Astrocyte (in vitro differentiated cells and primary cell): Measurements from ENCODE around the gene INPP4A. TPM values are rescaled to one million over a fixed set of nuclear protein-coding genes. Genes with fewer than 3 reads are reported as not detected.
A peak's percentile ranks its signal among the peaks of the same experiment; 100 is the strongest.

Source experiments
- DNase-seq: peaks from one replicate; pipeline ENCODE4 v3.0.0-alpha.2; 2010; ENCODE audit warnings: low read depth
- FAIRE-seq: peaks from 2 replicates; lab custom pipeline; 2011; peaks lifted over from hg19 to GRCh38; lab: Jason Lieb, UNC
- H2AFZ ChIP-seq: 2 replicates; pipeline ENCODE4 v1.6.0; 2012; ENCODE audit warnings: low read depth, low read length, inconsistent platforms
- H3K27ac ChIP-seq: 2 replicates; pipeline ENCODE4 v1.5.1; 2011; ENCODE audit warnings: low read depth, low read length, inconsistent platforms
- H3K27me3 ChIP-seq: 2 replicates; pipeline ENCODE4 v1.6.0; 2011; ENCODE audit warnings: low read length, inconsistent platforms; ENCODE audit not compliant: insufficient read depth
- H3K36me3 ChIP-seq: 2 replicates; pipeline ENCODE4 v1.5.1; 2011; ENCODE audit warnings: low read length, inconsistent platforms; ENCODE audit not compliant: insufficient read depth
- H3K4me1 ChIP-seq: 2 replicates; pipeline ENCODE4 v1.5.1; 2011; ENCODE audit warnings: low read length, inconsistent platforms; ENCODE audit not compliant: insufficient read depth
- H3K4me2 ChIP-seq: 2 replicates; pipeline ENCODE4 v1.6.0; 2012; ENCODE audit warnings: low read length, inconsistent platforms
- H3K4me3 ChIP-seq: 2 replicates; pipeline ENCODE4 v1.5.1; 2011; ENCODE audit warnings: low read depth, mild to moderate bottlenecking, low read length, inconsistent platforms; ENCODE audit not compliant: insufficient read depth
- H3K79me2 ChIP-seq: 2 replicates; pipeline ENCODE4 v1.6.0; 2012; ENCODE audit warnings: mild to moderate bottlenecking, low read length, inconsistent platforms; ENCODE audit not compliant: insufficient read depth
- H3K9ac ChIP-seq: 2 replicates; pipeline ENCODE4 v1.6.0; 2012; ENCODE audit warnings: mild to moderate bottlenecking, low read length, inconsistent platforms
- H3K9me3 ChIP-seq: 2 replicates; pipeline ENCODE4 v1.5.1; 2012; ENCODE audit warnings: low read depth, mild to moderate bottlenecking, low read length, inconsistent platforms; ENCODE audit not compliant: insufficient read depth
- H4K20me1 ChIP-seq: 2 replicates; pipeline ENCODE4 v1.6.0; 2012; ENCODE audit warnings: low read length, inconsistent platforms; ENCODE audit not compliant: insufficient read depth
- H3K27ac Mint-ChIP-seq: one replicate; pipeline ENCODE4 v1.8.0; 2021; ENCODE audit warnings: mild to moderate bottlenecking, mixed read lengths; ENCODE audit not compliant: unreplicated experiment
- H3K27me3 Mint-ChIP-seq: one replicate; pipeline ENCODE4 v1.8.0; 2021; ENCODE audit warnings: low read depth, mixed read lengths; ENCODE audit not compliant: unreplicated experiment
- H3K36me3 Mint-ChIP-seq: one replicate; pipeline ENCODE4 v1.8.0; 2021; ENCODE audit warnings: low read depth, mixed read lengths; ENCODE audit not compliant: unreplicated experiment
- H3K4me1 Mint-ChIP-seq: one replicate; pipeline ENCODE4 v1.8.0; 2021; ENCODE audit warnings: low read depth, mixed read lengths; ENCODE audit not compliant: unreplicated experiment
- H3K4me3 Mint-ChIP-seq: one replicate; pipeline ENCODE4 v1.8.0; 2021; ENCODE audit warnings: mild to moderate bottlenecking, moderate library complexity, mixed read lengths; ENCODE audit not compliant: unreplicated experiment
- H3K9me3 Mint-ChIP-seq: one replicate; pipeline ENCODE4 v1.8.0; 2021; ENCODE audit warnings: mild to moderate bottlenecking, mixed read lengths; ENCODE audit not compliant: unreplicated experiment
- CTCF ChIP-seq: IDR thresholded peaks from 2 replicates; pipeline ENCODE4 v1.5.1; 2011; ENCODE audit warnings: low read depth, mild to moderate bottlenecking, inconsistent platforms, low read length, moderate library complexity; ENCODE audit not compliant: insufficient read depth
- EZH2 ChIP-seq: IDR thresholded peaks from 2 replicates; pipeline ENCODE4 v1.6.1; 2012; ENCODE audit warnings: mild to moderate bottlenecking, low read length, inconsistent platforms; ENCODE audit not compliant: insufficient read depth
- total RNA-seq: library from RNA; stranded (reverse); gene quantifications from 2 replicates; pipeline ENCODE4 v1.2.1, GENCODE V29; 2021

Gene INPP4A
- total RNA-seq, 1 donor from 2014 or later = 19.4 TPM

- no peak for FAIRE-seq
- Histone ChIP-seq H3K36me3 (no peaks in the 10 kb centered on the region), H3K4me1 (peaks cover 9% of the 10 kb centered on the region), H3K79me2 (peaks cover 55% of the 10 kb centered on the region), H3K4me3 (peak overlapping the region; percentile 78), H3K9me3 (no peaks in the 10 kb centered on the region), H3K9ac (peak overlapping the region; percentile 82), H3K27ac (peak overlapping the region; percentile 54), H4K20me1 (peaks cover 45% of the 10 kb centered on the region), H3K4me2 (peak overlapping the region; percentile 91), H2AFZ (peak overlapping the region; percentile 33), H3K27me3 (no peaks in the 10 kb centered on the region)
- Mint-ChIP-seq H3K36me3 (no peaks in the 10 kb centered on the region), H3K27ac (peak overlapping the region; percentile 87), H3K4me3 (peak overlapping the region; percentile 97), H3K9me3 (no peaks in the 10 kb centered on the region), H3K4me1 (peaks cover 10% of the 10 kb centered on the region), H3K27me3 (no peaks in the 10 kb centered on the region)
- no peak for TF ChIP-seq EZH2
- TF ChIP-seq CTCF = no peak
- no peak for DNase-seq
Observed at GRCh38 chr2:98445683-98446581, 1.3 kb downstream of the INPP4A start.

- FAIRE-seq (no peak), DNase-seq (no peak)
- H4K20me1 ChIP-seq = peaks cover 53% of the 10 kb centered on the region
- H3K27ac ChIP-seq = no peak overlapping the region
- H3K9me3 ChIP-seq = no peaks in the 10 kb centered on the region
- Mint-ChIP-seq H3K36me3 (no peaks in the 10 kb centered on the region), H3K4me1 (peaks cover 10% of the 10 kb centered on the region), H3K4me3 (peak overlapping the region; percentile 54), H3K27me3 (no peaks in the 10 kb centered on the region), H3K27ac (no peak overlapping the region), H3K9me3 (peaks cover 2% of the 10 kb centered on the region)
- no peak overlapping the region for H3K4me2 ChIP-seq
- H3K9ac ChIP-seq = no peak overlapping the region
- TF ChIP-seq EZH2 (no peak), CTCF (no peak)
- no peaks in the 10 kb centered on the region for H3K27me3 ChIP-seq
- H3K36me3 ChIP-seq = no peaks in the 10 kb centered on the region
- no peak overlapping the region for H2AFZ ChIP-seq
- peaks cover 9% of the 10 kb centered on the region for H3K4me1 ChIP-seq
- H3K4me3 ChIP-seq = no peak overlapping the region
- H3K79me2 ChIP-seq = peaks cover 64% of the 10 kb centered on the region
Observed at GRCh38 chr2:98446850-98447249, 2.2 kb downstream of the INPP4A start.
